BE2C (cell line): ENCODE results near the gene ZNF664.

Experiments
- DNase-seq: peaks from one replicate; pipeline ENCODE4 v3.0.0-alpha.2; 2020
- H3K27me3 ChIP-seq: fragments of 250-450 bp; sonication (Bioruptor Pico); 2 replicates; pipeline ENCODE4 v1.5.1; 2020; ENCODE audit warnings: mild to moderate bottlenecking
- H3K36me3 ChIP-seq: fragments of 250-450 bp; sonication (Bioruptor Pico); 2 replicates; pipeline ENCODE4 v1.5.1; 2020; ENCODE audit warnings: mild to moderate bottlenecking
- H3K4me1 ChIP-seq: fragments of 250-450 bp; sonication (Bioruptor Pico); 2 replicates; pipeline ENCODE4 v1.5.1; 2020
- H3K4me3 ChIP-seq: 2 replicates; pipeline ENCODE4 v1.5.1; 2011; ENCODE audit warnings: low read depth, low read length
- H3K9me3 ChIP-seq: fragments of 250-450 bp; sonication (Bioruptor Pico); 2 replicates; pipeline ENCODE4 v1.5.1; 2020
- TF ChIP-seq, protein P1 (sequence below): IDR thresholded peaks from 2 replicates; pipeline ENCODE4 v1.5.1; 2012; ENCODE audit warnings: mild to moderate bottlenecking, low read depth, low read length

The ZNF664 gene

DNA sequence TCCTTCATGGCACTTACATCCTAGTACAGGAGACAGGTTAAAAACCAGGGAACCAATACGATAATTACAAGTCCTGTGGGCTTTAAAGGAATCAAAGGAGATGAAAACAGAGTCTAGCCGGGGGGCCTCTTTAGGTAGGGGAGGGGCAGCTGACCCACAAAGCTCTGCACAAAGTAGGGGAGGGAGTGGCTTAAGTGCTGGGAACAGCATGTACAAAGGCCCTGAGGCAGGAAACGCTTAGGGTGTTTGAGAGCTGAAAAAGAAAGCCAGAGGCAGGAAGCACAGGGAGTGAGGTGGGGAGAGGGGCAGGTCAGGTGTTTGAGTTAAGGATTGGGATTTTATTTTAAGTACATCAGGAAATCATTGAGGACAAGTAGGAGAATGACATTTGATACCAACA is 37.7 kb downstream of the ZNF664 start:
- H3K4me3 ChIP-seq: no peak overlapping the region
- DNase-seq: no peak
- peaks cover 63% of the 10 kb centered on the region for H3K36me3 ChIP-seq
- TF ChIP-seq, protein P1, sequence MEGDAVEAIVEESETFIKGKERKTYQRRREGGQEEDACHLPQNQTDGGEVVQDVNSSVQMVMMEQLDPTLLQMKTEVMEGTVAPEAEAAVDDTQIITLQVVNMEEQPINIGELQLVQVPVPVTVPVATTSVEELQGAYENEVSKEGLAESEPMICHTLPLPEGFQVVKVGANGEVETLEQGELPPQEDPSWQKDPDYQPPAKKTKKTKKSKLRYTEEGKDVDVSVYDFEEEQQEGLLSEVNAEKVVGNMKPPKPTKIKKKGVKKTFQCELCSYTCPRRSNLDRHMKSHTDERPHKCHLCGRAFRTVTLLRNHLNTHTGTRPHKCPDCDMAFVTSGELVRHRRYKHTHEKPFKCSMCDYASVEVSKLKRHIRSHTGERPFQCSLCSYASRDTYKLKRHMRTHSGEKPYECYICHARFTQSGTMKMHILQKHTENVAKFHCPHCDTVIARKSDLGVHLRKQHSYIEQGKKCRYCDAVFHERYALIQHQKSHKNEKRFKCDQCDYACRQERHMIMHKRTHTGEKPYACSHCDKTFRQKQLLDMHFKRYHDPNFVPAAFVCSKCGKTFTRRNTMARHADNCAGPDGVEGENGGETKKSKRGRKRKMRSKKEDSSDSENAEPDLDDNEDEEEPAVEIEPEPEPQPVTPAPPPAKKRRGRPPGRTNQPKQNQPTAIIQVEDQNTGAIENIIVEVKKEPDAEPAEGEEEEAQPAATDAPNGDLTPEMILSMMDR: no peak
- H3K9me3 ChIP-seq: no peaks in the 10 kb centered on the region
- H3K4me1 ChIP-seq: no peaks in the 10 kb centered on the region
- H3K27me3 ChIP-seq: no peaks in the 10 kb centered on the region

GRCh38 chr12:124011435-124012115 is 38.6 kb downstream of the ZNF664 start:
- DNase-seq: no peak
- TF ChIP-seq, protein P1: no peak
- H3K9me3 ChIP-seq: no peaks in the 10 kb centered on the region

GRCh38 chr12:124013073-124013472 is 40.1 kb downstream of the ZNF664 start:
- Histone ChIP-seq H3K4me3 (no peak overlapping the region), H3K9me3 (no peaks in the 10 kb centered on the region), H3K36me3 (peaks cover 47% of the 10 kb centered on the region), H3K4me1 (no peaks in the 10 kb centered on the region), H3K27me3 (no peaks in the 10 kb centered on the region)
- no peak for DNase-seq
- TF ChIP-seq, protein P1: no peak

More at GRCh38 chr12:124011435-124012115, 38.6 kb downstream of the ZNF664 start:
- peaks cover 61% of the 10 kb centered on the region for H3K36me3 ChIP-seq
- H3K27me3 ChIP-seq: no peaks in the 10 kb centered on the region
- H3K4me3 ChIP-seq: no peak overlapping the region
- H3K4me1 ChIP-seq: no peaks in the 10 kb centered on the region

- TF ChIP-seq, protein P1: no peak
- Histone ChIP-seq H3K9me3 (no peaks in the 10 kb centered on the region), H3K4me3 (no peak overlapping the region), H3K36me3 (peaks cover 40% of the 10 kb centered on the region), H3K27me3 (no peaks in the 10 kb centered on the region), H3K4me1 (peaks cover 14% of the 10 kb centered on the region)
- no peak for DNase-seq
These were observed 42.8 kb downstream of the ZNF664 start for GRCh38 chr12:124015494-124016461.

DNA sequence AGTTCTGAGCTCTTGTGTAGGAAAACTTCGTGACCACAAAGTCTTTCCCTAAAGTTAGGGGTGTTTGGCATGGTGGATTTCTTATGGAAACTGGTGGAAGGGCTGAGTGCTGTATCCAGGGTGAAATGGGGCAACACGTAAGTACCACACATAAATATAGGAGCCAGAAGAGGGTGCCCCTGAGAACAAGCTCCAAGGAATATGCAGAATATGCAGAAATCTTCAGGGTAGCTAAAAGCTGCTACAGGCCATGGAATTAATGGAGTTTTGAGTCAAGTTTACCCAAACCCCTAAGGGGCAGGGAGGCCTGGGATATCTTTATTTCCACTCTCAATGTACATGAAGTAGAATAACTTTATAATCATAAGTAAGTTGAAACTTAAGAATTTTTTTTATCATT is 44.0 kb downstream of the ZNF664 start:
- DNase-seq: no peak
- Histone ChIP-seq H3K9me3 (no peaks in the 10 kb centered on the region), H3K36me3 (peaks cover 27% of the 10 kb centered on the region), H3K4me1 (peaks cover 17% of the 10 kb centered on the region), H3K27me3 (no peaks in the 10 kb centered on the region), H3K4me3 (no peak overlapping the region)
- TF ChIP-seq, protein P1: no peak
